ENCODE data around the gene ASB18. TPM values are rescaled to one million over a fixed set of nuclear protein-coding genes. Genes with fewer than 3 reads are reported as not detected.

The ASB18 gene
- total and polyA plus RNA-seq, 9 donors = not detected

DNA sequence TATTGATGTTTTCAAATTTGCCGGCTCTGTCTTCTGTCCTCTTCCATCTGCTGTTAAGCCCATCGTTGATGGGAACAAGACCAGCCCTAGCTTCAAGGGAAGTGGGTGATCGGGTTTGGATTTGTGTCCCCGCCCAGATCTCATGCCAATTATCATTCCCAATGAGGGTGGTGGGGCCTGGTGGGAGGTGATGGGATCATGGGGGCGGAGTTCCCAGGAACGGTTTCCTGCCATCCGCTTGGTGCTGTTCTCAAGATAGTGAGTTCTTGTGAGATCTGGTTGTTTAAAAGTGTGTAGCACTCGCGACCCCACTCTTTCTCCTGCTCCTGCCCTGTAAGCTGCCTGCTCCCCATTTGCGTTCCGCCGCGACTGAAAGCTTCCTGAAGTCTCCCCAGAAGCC, 9.5 kb downstream of the ASB18 start:
- H3K27me3 ChIP-seq = no peaks in the 10 kb centered on the region
- no peaks in the 10 kb centered on the region for H3K9me3 ChIP-seq
- intact Hi-C loops (cut with DNase I) = no loop called here
- 73 to 82% (median 80%) methylated on average over 13 of the region's 13 CpGs for WGBS, 3 donors
- H3K27ac ChIP-seq = no peak overlapping the region
- TF ChIP-seq POLR2A (IDR thresholded peaks at IDR 0.05) (no peak), EP300 (IDR thresholded peaks at IDR 0.05) (no peak), CTCF (IDR thresholded peaks at IDR 0.05) (no peak)
- no peaks in the 10 kb centered on the region for H3K4me1 ChIP-seq (ENCODE audit: insufficient read depth)
- no peaks in the 10 kb centered on the region for H3K36me3 ChIP-seq
- DNase-seq = no peak
- no peak overlapping the region for H3K4me3 ChIP-seq

- Histone ChIP-seq H3K27ac (no peak overlapping the region), H3K36me3 (no peaks in the 10 kb centered on the region), H3K27me3 (no peaks in the 10 kb centered on the region), H3K4me3 (no peak overlapping the region), H3K4me1 (ENCODE audit: insufficient read depth) (no peaks in the 10 kb centered on the region), H3K9me3 (no peaks in the 10 kb centered on the region)
- 81 to 87% (median 82%) methylated on average over 3 of the region's 3 CpGs for WGBS, 3 donors
- intact Hi-C loops (cut with DNase I) = no loop called here
- TF ChIP-seq POLR2A (IDR thresholded peaks at IDR 0.05) (no peak), EP300 (IDR thresholded peaks at IDR 0.05) (no peak), CTCF (IDR thresholded peaks at IDR 0.05) (no peak)
- DNase-seq = no peak
These were observed 10.2 kb downstream of the ASB18 start for GRCh38 chr2:236254001-236254400.

DNA sequence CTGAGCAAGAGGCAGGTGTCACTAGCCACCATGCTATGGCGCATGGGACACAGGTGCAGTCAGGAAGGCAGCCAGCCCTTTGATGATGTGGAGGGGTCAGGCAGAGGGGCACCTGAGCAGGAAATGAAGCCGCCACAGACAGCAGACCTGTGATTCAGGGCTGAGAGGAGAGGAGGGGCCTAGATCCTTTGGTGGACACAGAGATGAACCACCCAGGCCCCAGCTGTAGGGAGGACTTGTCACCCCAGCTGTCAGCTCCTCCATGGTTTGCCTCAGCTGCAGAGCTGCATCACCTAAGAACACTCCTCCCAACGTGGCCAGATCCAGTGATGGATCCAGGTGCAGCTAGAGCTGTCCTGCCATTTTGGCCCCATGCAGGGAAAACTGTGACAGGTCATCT, 11.6 kb downstream of the ASB18 start:
- Histone ChIP-seq H3K36me3 (no peaks in the 10 kb centered on the region), H3K4me3 (no peak overlapping the region), H3K27ac (no peak overlapping the region), H3K9me3 (no peaks in the 10 kb centered on the region), H3K27me3 (no peaks in the 10 kb centered on the region), H3K4me1 (ENCODE audit: insufficient read depth) (no peaks in the 10 kb centered on the region)
- intact Hi-C loops (cut with DNase I) = no loop called here
- WGBS, 3 donors = 61 to 71% (median 67%) methylated on average over 3 of the region's 3 CpGs
- no peak for DNase-seq
- no peak for TF ChIP-seq EP300 (IDR thresholded peaks at IDR 0.05)
- TF ChIP-seq CTCF (IDR thresholded peaks at IDR 0.05) = no peak
- no peak for TF ChIP-seq POLR2A (IDR thresholded peaks at IDR 0.05)

GRCh38 chr2:236250909-236251579, 13.2 kb downstream of the ASB18 start:
- no peaks in the 10 kb centered on the region for H3K27me3 ChIP-seq
- H3K4me1 ChIP-seq (ENCODE audit: insufficient read depth) = no peaks in the 10 kb centered on the region
- DNase-seq = no peak
- intact Hi-C loops (cut with DNase I) = no loop called here
- 10 to 25% (median 16%) methylated on average over 13 of the region's 13 CpGs for WGBS, 3 donors
- no peaks in the 10 kb centered on the region for H3K36me3 ChIP-seq
- no peak for TF ChIP-seq EP300 (IDR thresholded peaks at IDR 0.05)
- TF ChIP-seq POLR2A (IDR thresholded peaks at IDR 0.05) = no peak
- no peak for TF ChIP-seq CTCF (IDR thresholded peaks at IDR 0.05)
- no peak overlapping the region for H3K4me3 ChIP-seq
- H3K27ac ChIP-seq = no peak overlapping the region
- H3K9me3 ChIP-seq = no peaks in the 10 kb centered on the region
